ENCODE measurements around the gene PSMA4. TPM values are rescaled to one million over a fixed set of nuclear protein-coding genes. Genes with fewer than 3 reads are reported as not detected.

The PSMA4 gene
- total RNA-seq, result 100 to 1,000 TPM in 2 of 4 donors, 10 to 100 TPM in 2; 44.3 to 148 (median 103) TPM

DNA sequence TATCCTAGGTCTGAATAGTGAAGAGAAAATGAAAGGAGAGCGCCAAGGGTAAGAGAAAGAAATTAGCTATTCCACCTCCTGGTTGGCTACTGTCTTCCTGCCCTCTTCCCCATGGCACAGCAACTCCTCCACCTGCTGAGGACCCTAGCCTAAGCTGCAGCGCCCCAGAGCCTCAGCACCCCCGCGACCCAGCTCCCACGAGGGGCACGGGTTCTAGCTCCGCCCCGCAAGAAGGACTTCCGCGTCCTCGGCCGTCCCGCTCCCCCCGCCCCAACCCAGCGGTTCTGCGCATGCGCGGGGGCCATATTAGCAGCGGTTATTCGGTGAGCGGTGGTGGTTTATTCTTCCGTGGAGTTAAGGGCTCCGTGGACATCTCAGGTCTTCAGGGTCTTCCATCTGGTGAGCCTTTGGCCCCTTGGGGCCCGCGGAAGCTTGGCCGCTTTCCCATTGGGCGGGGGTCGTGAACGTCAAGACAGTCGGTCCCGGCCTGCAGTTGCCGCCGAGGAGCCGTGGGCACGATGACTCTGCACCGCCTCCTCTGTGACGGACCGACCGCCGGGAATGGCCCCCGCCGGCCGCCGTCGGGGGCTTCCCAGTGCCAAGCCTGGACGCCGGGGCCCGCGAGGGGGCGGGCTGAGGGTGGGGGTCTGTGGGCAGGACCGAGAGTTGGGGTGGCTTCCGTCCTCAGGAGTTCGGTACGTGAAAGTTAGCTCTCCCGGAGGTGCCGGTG lies at the start of gene PSMA4:
TSS of gene PSMA4 (plus strand) at position 304 of the 730 bp plus-strand sequence. CDS start 1,484 bp downstream, outside the sequence.
- H3K9me3 ChIP-seq, result no peaks in the 10 kb centered on the region
- H3K4me3 ChIP-seq, result peak within 1 kb of the TSS; percentile 65 to 88 (median 83)
- peaks cover 0 to 15% (median 3%) of the 10 kb centered on the region in 4 donors for H3K4me1 ChIP-seq
- DNase-seq, result peak; percentile 91 to 97 (median 95)
- TF ChIP-seq, protein P1, sequence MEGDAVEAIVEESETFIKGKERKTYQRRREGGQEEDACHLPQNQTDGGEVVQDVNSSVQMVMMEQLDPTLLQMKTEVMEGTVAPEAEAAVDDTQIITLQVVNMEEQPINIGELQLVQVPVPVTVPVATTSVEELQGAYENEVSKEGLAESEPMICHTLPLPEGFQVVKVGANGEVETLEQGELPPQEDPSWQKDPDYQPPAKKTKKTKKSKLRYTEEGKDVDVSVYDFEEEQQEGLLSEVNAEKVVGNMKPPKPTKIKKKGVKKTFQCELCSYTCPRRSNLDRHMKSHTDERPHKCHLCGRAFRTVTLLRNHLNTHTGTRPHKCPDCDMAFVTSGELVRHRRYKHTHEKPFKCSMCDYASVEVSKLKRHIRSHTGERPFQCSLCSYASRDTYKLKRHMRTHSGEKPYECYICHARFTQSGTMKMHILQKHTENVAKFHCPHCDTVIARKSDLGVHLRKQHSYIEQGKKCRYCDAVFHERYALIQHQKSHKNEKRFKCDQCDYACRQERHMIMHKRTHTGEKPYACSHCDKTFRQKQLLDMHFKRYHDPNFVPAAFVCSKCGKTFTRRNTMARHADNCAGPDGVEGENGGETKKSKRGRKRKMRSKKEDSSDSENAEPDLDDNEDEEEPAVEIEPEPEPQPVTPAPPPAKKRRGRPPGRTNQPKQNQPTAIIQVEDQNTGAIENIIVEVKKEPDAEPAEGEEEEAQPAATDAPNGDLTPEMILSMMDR (IDR thresholded peaks at IDR 0.05), result peak in 2 of 6 experiments; percentile 5 to 7
- peak; percentile 68 to 83 for TF ChIP-seq POLR2A (IDR thresholded peaks at IDR 0.05)
- no peaks in the 10 kb centered on the region for H3K27me3 ChIP-seq
- peaks cover 0 to 29% (median 0%) of the 10 kb centered on the region in 3 donors for H3K36me3 ChIP-seq
- peak within 1 kb of the TSS; percentile 89 to 95 (median 94) for H3K27ac ChIP-seq

DNA sequence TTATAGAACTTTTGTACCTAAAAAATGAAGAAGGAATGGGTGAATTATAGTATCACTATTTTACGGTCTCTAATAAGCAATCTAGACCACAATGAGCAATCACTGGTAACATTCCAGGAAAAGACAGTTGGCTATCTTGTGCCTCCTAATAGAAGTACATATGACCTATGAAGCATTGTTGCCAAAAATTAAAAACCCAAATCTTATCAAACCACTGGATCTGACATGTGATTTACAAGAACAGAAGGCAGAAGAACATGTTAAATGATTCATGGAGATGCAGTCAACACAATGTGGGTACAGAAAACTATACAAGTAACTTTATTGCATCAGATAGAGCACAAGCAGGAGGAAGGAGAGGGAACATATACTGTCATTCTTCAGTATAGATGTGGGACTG lies 47.4 kb upstream of the PSMA4 start:
- no peaks in the 10 kb centered on the region for H3K27me3 ChIP-seq
- DNase-seq, result no peak
- no peak overlapping the region for H3K4me3 ChIP-seq
- H3K4me1 ChIP-seq, result no peaks in the 10 kb centered on the region
- no peak overlapping the region for H3K27ac ChIP-seq
- TF ChIP-seq, protein P1 (IDR thresholded peaks at IDR 0.05), result no peak
- TF ChIP-seq POLR2A (IDR thresholded peaks at IDR 0.05), result no peak
- peaks cover 0 to 97% (median 0%) of the 10 kb centered on the region in 3 donors for H3K36me3 ChIP-seq
- no peaks in the 10 kb centered on the region for H3K9me3 ChIP-seq

DNA sequence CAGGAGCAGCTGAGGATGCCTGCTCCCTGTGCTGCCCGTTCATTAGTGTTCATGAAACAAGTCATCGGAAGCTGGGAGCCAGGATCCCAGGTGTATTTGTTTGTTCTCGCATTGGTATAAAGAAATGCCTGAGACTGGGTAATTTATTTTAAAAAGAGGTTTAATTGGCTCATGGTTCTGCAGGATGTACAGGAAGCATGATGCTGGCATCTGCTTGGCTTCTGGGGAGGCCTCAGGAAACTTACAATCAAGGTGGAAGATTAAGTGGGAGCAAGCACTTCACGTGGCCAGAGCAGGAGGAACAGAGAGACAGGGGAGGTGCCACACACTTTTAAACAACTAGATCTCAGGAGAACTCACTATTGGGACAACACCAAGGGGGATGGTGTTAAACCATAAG lies 38.4 kb upstream of the PSMA4 start:
- no peaks in the 10 kb centered on the region for H3K9me3 ChIP-seq

DNA sequence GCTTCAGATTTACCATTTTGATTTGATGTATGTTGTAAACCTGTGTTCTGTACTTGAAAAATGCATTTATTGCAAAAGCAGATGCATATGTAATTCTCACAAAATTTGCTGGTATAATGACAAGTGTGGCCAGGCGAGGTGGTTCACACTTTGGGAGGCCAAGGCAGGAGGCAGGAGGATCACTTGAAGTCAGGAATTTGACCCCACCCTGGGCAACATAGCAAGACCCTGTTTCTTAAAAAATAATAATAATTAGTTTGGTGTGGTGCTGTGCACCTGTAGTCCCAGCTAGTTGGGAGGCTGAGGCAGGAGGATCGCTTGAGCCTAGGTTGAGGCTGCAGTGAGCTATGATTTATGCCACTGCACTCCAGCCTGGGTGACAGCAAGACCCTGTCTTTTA lies 37.6 kb upstream of the PSMA4 start:
- peaks cover 0 to 30% (median 0%) of the 10 kb centered on the region in 3 donors for H3K36me3 ChIP-seq
- H3K27ac ChIP-seq, result no peak overlapping the region
- TF ChIP-seq POLR2A (IDR thresholded peaks at IDR 0.05), result no peak
- TF ChIP-seq, protein P1 (IDR thresholded peaks at IDR 0.05), result no peak
- no peak for DNase-seq
- no peak overlapping the region for H3K4me3 ChIP-seq
- H3K9me3 ChIP-seq, result no peaks in the 10 kb centered on the region
- H3K4me1 ChIP-seq, result peaks cover 0 to under 1% (median 0%) of the 10 kb centered on the region in 4 donors
- no peaks in the 10 kb centered on the region for H3K27me3 ChIP-seq

More for the DNA sequence above, 38.4 kb upstream of the PSMA4 start:
- Histone ChIP-seq H3K4me3 (no peak overlapping the region), H3K27ac (no peak overlapping the region), H3K36me3 (peaks cover 0 to 38% (median 0%) of the 10 kb centered on the region in 3 donors), H3K27me3 (no peaks in the 10 kb centered on the region), H3K4me1 (no peaks in the 10 kb centered on the region)
- no peak for DNase-seq
- no peak for TF ChIP-seq POLR2A (IDR thresholded peaks at IDR 0.05)
- TF ChIP-seq, protein P1 (IDR thresholded peaks at IDR 0.05), result no peak

DNA sequence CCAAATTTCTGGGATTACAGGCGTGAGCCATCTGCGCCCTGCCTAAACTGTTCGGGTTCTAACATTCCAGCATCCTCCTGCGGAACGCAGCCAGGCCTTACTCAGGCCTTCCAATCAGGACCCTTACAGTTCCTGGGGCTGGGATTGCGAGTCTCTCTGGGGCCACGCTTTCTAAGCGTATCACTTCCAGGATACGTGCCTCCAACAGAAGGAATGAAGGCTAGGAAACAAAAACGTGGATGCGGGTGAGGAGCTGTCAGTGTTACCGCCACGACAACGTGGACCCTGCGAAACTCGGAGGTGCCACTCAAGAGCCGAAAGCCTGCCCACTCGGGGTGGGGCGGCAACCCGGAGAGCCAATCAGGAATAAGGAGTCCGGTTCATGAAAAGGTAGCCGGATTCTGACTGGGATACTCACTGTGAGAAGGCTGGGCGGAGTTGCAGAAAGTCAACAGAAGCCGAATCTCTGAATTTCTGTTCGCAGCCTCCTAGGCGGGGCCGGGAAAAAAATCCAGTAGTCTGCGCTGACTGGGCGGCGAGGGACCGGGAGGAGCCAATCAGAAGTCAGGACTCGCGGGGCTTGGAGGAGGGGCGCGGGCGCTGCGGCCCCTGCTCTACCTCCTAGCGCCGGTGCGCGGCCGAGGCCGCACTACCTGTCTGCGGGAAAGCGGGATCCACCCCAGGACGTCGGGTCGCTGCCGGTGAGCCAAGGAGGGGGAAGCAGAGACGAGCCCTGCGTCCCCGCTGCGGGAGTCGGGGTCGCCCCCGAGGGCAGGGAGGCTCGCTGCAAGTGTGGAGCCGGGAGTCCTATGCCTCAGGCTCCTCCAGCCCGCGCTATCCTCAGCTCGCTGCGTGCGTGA lies 33.0 kb upstream of the PSMA4 start, which contains the start of gene HYKK:
TSS of gene HYKK (plus strand) at position 607 of the 860 bp plus-strand sequence. CDS start 5,512 bp downstream, outside the sequence.
- H3K4me1 ChIP-seq, result peaks cover 0 to 7% (median 0%) of the 10 kb centered on the region in 4 donors
- H3K4me3 ChIP-seq, result peak within 1 kb of the TSS; percentile 59 to 94 (median 68)
- peak within 1 kb of the TSS; percentile 62 to 83 (median 73) for H3K27ac ChIP-seq
- no peaks in the 10 kb centered on the region for H3K9me3 ChIP-seq
- TF ChIP-seq POLR2A (IDR thresholded peaks at IDR 0.05), result peak; percentile 76 to 80
- TF ChIP-seq, protein P1 (IDR thresholded peaks at IDR 0.05), result peak in 3 of 6 experiments; percentile 36 to 47 (median 42)
- peaks cover 0 to under 1% (median 0%) of the 10 kb centered on the region in 3 donors for H3K36me3 ChIP-seq
- peak; percentile 77 to 95 (median 94) for DNase-seq
- H3K27me3 ChIP-seq, result no peaks in the 10 kb centered on the region

Measured in Peyer's patch (tissue), 4 donors.